Panc1 (cell line): ENCODE results near the gene SRXN1. TPM values are rescaled to one million over a fixed set of nuclear protein-coding genes. Genes with fewer than 3 reads are reported as not detected.

ENCODE experiments used
- ATAC-seq: fragments of 200-7000 bp; cut with Tn5 transposase; 2 replicates; pipeline ENCODE4 v1.9.1; 2020; ENCODE audit warnings: mild to moderate bottlenecking, moderate library complexity
- BruUV-seq: library from RNA; stranded (reverse); fragments of 400-500 nt; replicated peaks from 2 replicates; lab custom pipeline; 2021; lab: Mats Ljungman, UMichigan
- CTCF ChIA-PET: fragments of 300-600 bp; sonication (Branson Sonifier 250); formaldehyde crosslinking; loops from one replicate; lab custom pipeline; 2022; ENCODE audit warnings: antibody characterized with exemption; lab: Charles Lee
- POLR2A ChIA-PET: fragments of 300-600 bp; sonication (Branson Sonifier 250); formaldehyde crosslinking; loops from one replicate; lab custom pipeline; 2022; ENCODE audit warnings: antibody characterized with exemption; lab: Charles Lee
- DNase-seq: peaks from one replicate; pipeline ENCODE4 v3.0.0-alpha.2; 2010; ENCODE audit warnings: low read depth, low spot score
- H3K27ac ChIP-seq: 2 replicates; pipeline ENCODE4 v1.5.1; 2011; ENCODE audit warnings: mild to moderate bottlenecking, low read length, inconsistent platforms
- H3K27me3 ChIP-seq: fragments of 200-500 bp; sonication (Bioruptor generic); 2 replicates; pipeline ENCODE4 v1.6.0; 2014; ENCODE audit warnings: low read length, inconsistent platforms; ENCODE audit not compliant: control insufficient read depth, insufficient read depth
- H3K36me3 ChIP-seq: fragments of 200-500 bp; sonication (Bioruptor generic); 2 replicates; pipeline ENCODE4 v1.5.1; 2014; ENCODE audit warnings: inconsistent platforms, mild to moderate bottlenecking, low read length, moderate library complexity; ENCODE audit not compliant: control insufficient read depth, insufficient read depth
- H3K4me1 ChIP-seq: 2 replicates; pipeline ENCODE4 v1.5.1; 2011; ENCODE audit warnings: inconsistent platforms, mild to moderate bottlenecking, low read length, moderate library complexity; ENCODE audit not compliant: control insufficient read depth, insufficient read depth
- H3K4me3 ChIP-seq, 2 experiments: 2 replicates each; pipeline ENCODE4 v1.5.1; 2011 to 2012; ENCODE audit warnings: low read depth in 2 of 2, low read length in 2 of 2, mild to moderate bottlenecking in 2 of 2, inconsistent platforms in 1 of 2, moderate library complexity in 1 of 2
- H3K9me3 ChIP-seq: fragments of 200-500 bp; sonication (Bioruptor generic); 2 replicates; pipeline ENCODE4 v1.5.1; 2014; ENCODE audit warnings: low read depth, mild to moderate bottlenecking, inconsistent platforms, low read length, moderate library complexity; ENCODE audit not compliant: control insufficient read depth, insufficient read depth
- CTCF ChIP-seq: fragments of 450-650 bp; IDR thresholded peaks from 2 replicates; pipeline ENCODE4 v1.5.1; 2017; ENCODE audit warnings: mild to moderate bottlenecking
- POLR2AphosphoS5 ChIP-seq: IDR thresholded peaks from 2 replicates; pipeline ENCODE4 v1.6.1; 2012; ENCODE audit warnings: mild to moderate bottlenecking, low read depth, low read length, moderate library complexity
- REST ChIP-seq, 2 experiments: IDR thresholded peaks; 2 replicates each; pipeline ENCODE4 v1.6.1; 2011 to 2012; ENCODE audit warnings: low read depth in 2 of 2, control low read depth in 1 of 2, low read length in 1 of 2, mild to moderate bottlenecking in 1 of 2, moderate library complexity in 1 of 2; ENCODE audit not compliant: insufficient read depth in 1 of 2
- SIN3A ChIP-seq: IDR thresholded peaks from 2 replicates; pipeline ENCODE4 v1.6.1; 2012; ENCODE audit warnings: low read depth, mild to moderate bottlenecking, low read length, moderate library complexity, borderline replicate concordance; ENCODE audit not compliant: insufficient read depth
- TCF7L2 ChIP-seq: IDR thresholded peaks from 2 replicates; pipeline ENCODE4 v1.6.1; 2011; ENCODE audit warnings: mild to moderate bottlenecking, low read depth, low read length, inconsistent platforms
- in situ Hi-C: cut with HindIII; loops from 2 replicates; pipeline ENCODE4 v1.10.0; 2016; ENCODE audit warnings: low sequenced_read_pairs, low pct_unique_long_range_greater_than_20kb
- intact Hi-C: fragments of 100-400 bp; cut with micrococcal nuclease; formaldehyde crosslinking; loops from one replicate; pipeline ENCODE4 v1.10.0; 2022; ENCODE audit not compliant: unreplicated experiment
- total RNA-seq: library from RNA; stranded (reverse); gene quantifications from one replicate; pipeline ENCODE4 v1.2.1, GENCODE V29; 2021; ENCODE audit not compliant: unreplicated experiment

SRXN1 gene
- total RNA-seq, 1 experiment from 2014 or later = 34.5 TPM

GRCh38 chr20:625360-625932, 27.6 kb downstream of the SRXN1 start:
- TF ChIP-seq POLR2AphosphoS5 (no peak), TCF7L2 (no peak), SIN3A (no peak), CTCF (no peak), REST (IDR thresholded peaks at IDR 0.05; ENCODE audit: insufficient read depth in 1 of 2, low read depth in 2 of 2, low read length in 1 of 2) (no peak)
- Histone ChIP-seq H3K36me3 (no peaks in the 10 kb centered on the region), H3K27ac (no peak overlapping the region), H3K27me3 (peaks cover 6% of the 10 kb centered on the region; the same call in 1 of the 2 replicates), H3K9me3 (no peaks in the 10 kb centered on the region), H3K4me3 (no peak overlapping the region), H3K4me1 (no peaks in the 10 kb centered on the region)
- no TSS peak for BruUV-seq
- DNase-seq = no peak
- in situ Hi-C loops = no loop called here
- ChIA-PET POLR2A (no interaction called here), CTCF (interaction anchor here (0.6 kb wide), 1 partner anchor 47 kb away, joined by 3 read pairs; no protein-coding TSS in a partner anchor)
- ATAC-seq = no peak
- intact Hi-C loops = no loop called here

- BruUV-seq = no TSS peak
- POLR2A ChIA-PET = no interaction called here
- Histone ChIP-seq H3K4me3 (no peak overlapping the region), H3K27me3 (peaks cover 9% of the 10 kb centered on the region; the same call in 1 of the 2 replicates), H3K36me3 (no peaks in the 10 kb centered on the region), H3K4me1 (no peaks in the 10 kb centered on the region), H3K9me3 (no peaks in the 10 kb centered on the region), H3K27ac (no peak overlapping the region)
- in situ Hi-C loops (no loop called here), intact Hi-C loops (no loop called here)
- no peak for TF ChIP-seq SIN3A
- no peak for TF ChIP-seq CTCF
- no peak for TF ChIP-seq REST (IDR thresholded peaks at IDR 0.05; ENCODE audit: insufficient read depth in 1 of 2, low read depth in 2 of 2, low read length in 1 of 2)
- TF ChIP-seq TCF7L2 = no peak
- TF ChIP-seq POLR2AphosphoS5 = no peak
- no peak for ATAC-seq
- CTCF ChIA-PET = no interaction called here
- DNase-seq = no peak
Observed at GRCh38 chr20:623704-624103, 29.3 kb downstream of the SRXN1 start.
